HG03039 (cell line): ENCODE measurements around the gene RET.

Experiments
- ATAC-seq: cut with Tn5 transposase; IDR thresholded peaks from one replicate; pipeline ENCODE4 v1.9.1; 2021; ENCODE audit warnings: mild to moderate bottlenecking, moderate library complexity; ENCODE audit not compliant: unreplicated experiment

RET gene

GRCh38 chr10:43160046-43160920 is 83.4 kb downstream of the RET start:
- ATAC-seq: peak; percentile 49

GRCh38 chr10:43160921-43161255 is 84.0 kb downstream of the RET start:
- peak; percentile 58 for ATAC-seq

- no peak for ATAC-seq
Measured at GRCh38 chr10:43162604-43163003, 85.7 kb downstream of the RET start.

GRCh38 chr10:43166207-43166879 is 89.5 kb downstream of the RET start:
- ATAC-seq: no peak

GRCh38 chr10:43166880-43167497 is 90.1 kb downstream of the RET start:
- peak; percentile 46 for ATAC-seq

GRCh38 chr10:43167498-43167889 is 90.6 kb downstream of the RET start:
- no peak for ATAC-seq

GRCh38 chr10:43170491-43170890 is 93.6 kb downstream of the RET start:
- no peak for ATAC-seq

GRCh38 chr10:43172645-43173044 is 95.8 kb downstream of the RET start:
- no peak for ATAC-seq

GRCh38 chr10:43173120-43173519 is 96.3 kb downstream of the RET start:
- no peak for ATAC-seq

- no peak for ATAC-seq
Measured at GRCh38 chr10:43174969-43175368, 98.1 kb downstream of the RET start.

- ATAC-seq: no peak
Measured at GRCh38 chr10:43176271-43176670, 99.4 kb downstream of the RET start.

GRCh38 chr10:43177595-43177994 is 100.7 kb downstream of the RET start:
- ATAC-seq: no peak
